HFFc6 (cell line): ENCODE measurements around the gene MAGEA11. TPM values are rescaled to one million over a fixed set of nuclear protein-coding genes. Genes with fewer than 3 reads are reported as not detected.
"Not testable (repeated sequence)": the region's sequence is repeated elsewhere in the genome, so short reads cannot be mapped to it uniquely, and the experiment has no call there.

ENCODE experiments used
- DNase-seq: peaks from one replicate; pipeline ENCODE4 v3.0.0-alpha.2; 2018
- H3K27ac Mint-ChIP-seq: 2 replicates; pipeline ENCODE4 v1.8.0; 2020; ENCODE audit warnings: mild to moderate bottlenecking, mixed read lengths
- H3K27me3 Mint-ChIP-seq: 2 replicates; pipeline ENCODE4 v1.8.0; 2021; ENCODE audit warnings: mild to moderate bottlenecking, moderate library complexity, mixed read lengths; ENCODE audit not compliant: insufficient read depth
- H3K36me3 Mint-ChIP-seq: 2 replicates; pipeline ENCODE4 v1.8.0; 2021; ENCODE audit warnings: low read depth, mixed read lengths
- H3K4me1 Mint-ChIP-seq: 2 replicates; pipeline ENCODE4 v1.8.0; 2020; ENCODE audit warnings: low read depth, mixed read lengths
- H3K4me3 Mint-ChIP-seq: 2 replicates; pipeline ENCODE4 v1.8.0; 2020; ENCODE audit warnings: mild to moderate bottlenecking, moderate library complexity, mixed read lengths
- H3K9me3 Mint-ChIP-seq: 2 replicates; pipeline ENCODE4 v1.8.0; 2020; ENCODE audit warnings: mild to moderate bottlenecking, mixed read lengths
- CTCF ChIP-seq: fragments of 200-600 bp; sonication (generic); IDR thresholded peaks from 2 replicates; pipeline ENCODE4 v1.5.0; 2021; ENCODE audit warnings: antibody characterized with exemption, mild to moderate bottlenecking
- total RNA-seq, 6 experiments: library from RNA; stranded (reverse); fragmentation: NEBNext Ultra II Directional; extraction: Animal tissue kit (Norgen Biotek cat#: 25700); gene quantifications; 2 replicates in 1 of 6; 3 replicates in 5 of 6; pipeline ENCODE4 v1.2.3, GENCODE V29; 2021

MAGEA11 gene
- total RNA-seq, 6 experiments from 2014 or later = 0.16 to 0.23 (median 0.20) TPM; not detected in 2

DNA sequence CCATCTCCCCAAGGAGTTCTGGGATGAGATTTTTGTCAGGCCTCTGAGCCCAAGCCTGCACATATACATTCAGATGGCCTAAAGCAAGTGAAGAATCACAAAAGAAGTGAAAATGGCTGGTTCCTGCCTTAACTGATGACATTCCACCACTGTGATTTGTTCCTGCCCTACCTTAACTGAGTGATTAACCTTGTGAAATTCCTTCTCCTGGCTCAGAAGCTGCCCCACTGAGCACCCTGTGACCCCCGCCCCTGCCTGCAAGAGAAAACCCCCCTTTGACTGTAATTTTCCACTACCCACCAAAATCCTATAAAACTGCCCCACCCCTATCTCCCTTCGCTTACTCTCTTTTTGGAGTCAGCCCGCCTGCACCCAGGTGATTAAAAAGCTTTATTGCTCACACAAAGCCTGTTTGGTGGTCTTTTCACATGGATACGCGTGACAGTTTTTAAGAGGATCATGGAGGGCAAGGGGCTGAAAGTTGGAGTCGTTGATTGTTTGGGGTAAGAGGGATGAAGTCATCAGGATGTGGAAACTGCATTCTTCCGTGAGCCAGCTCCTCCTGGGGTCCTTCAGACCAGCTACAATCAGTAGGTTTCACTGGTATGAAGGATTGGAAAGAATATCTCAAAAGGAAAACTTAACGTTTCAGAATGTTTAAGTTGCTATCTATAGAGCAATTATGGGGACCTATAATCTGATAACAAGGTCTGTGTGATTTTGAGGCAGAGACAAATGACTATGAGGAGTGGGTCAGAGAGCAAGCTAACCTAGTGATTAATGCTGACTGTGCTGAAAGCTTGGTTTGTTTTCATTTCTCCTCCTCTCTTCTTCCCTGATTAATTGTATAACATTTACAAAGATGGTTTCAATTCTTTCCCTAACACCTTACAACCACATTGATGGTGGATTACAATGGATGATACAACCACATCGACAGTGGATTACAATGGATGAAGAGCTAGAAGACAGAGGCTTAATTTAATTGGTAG, 28.6 kb upstream of the MAGEA11 start:
- no peak for TF ChIP-seq CTCF
- no peaks in the 10 kb centered on the region for H3K4me1 Mint-ChIP-seq
- H3K27me3 Mint-ChIP-seq = no peaks in the 10 kb centered on the region; the same call in 1 of the 2 replicates
- no peaks in the 10 kb centered on the region for H3K36me3 Mint-ChIP-seq
- no peak overlapping the region for H3K4me3 Mint-ChIP-seq
- H3K27ac Mint-ChIP-seq = no peak overlapping the region
- no peaks in the 10 kb centered on the region for H3K9me3 Mint-ChIP-seq
- no peak for DNase-seq

DNA sequence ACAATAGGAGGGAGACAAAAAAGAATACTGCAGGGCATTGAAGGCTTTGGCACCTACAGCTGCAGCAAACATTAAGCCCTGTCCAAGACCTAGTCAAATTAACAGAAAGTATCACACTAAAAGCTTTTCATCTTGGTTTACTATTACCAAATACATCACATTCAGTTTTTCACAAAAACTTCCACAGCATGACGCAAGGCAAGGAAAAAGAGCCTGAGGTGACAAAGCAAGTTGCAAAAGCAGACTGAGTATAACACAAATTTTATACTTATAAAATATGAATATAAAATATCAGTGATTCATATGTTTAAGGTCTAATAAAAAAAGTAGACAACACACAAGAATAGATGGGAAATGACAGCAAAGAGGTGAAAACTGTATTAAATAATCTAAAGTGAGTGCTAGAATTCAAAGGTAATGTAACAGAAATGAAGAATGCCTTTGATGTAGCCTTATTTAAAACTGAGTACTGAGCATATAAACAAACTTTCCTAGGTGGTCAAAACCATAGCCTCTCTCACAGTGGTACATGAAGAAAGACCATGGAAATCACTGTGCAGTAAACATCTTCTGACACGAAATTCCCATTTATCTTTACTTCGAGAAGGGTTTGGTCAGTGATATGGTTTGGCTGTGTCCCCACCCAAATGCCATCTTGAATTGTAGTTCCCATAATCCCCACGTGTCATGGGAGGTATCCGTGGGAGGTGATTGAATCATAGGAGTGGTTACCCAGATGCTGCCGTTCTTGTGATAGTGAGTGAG, 27.7 kb upstream of the MAGEA11 start:
- Mint-ChIP-seq H3K9me3 (no peaks in the 10 kb centered on the region), H3K27ac (no peak overlapping the region), H3K27me3 (no peaks in the 10 kb centered on the region; the same call in 1 of the 2 replicates), H3K4me1 (no peaks in the 10 kb centered on the region), H3K4me3 (no peak overlapping the region), H3K36me3 (no peaks in the 10 kb centered on the region)
- TF ChIP-seq CTCF = no peak
- DNase-seq = no peak

- H3K27me3 Mint-ChIP-seq = peaks cover 1% of the 10 kb centered on the region; the same call in 1 of the 2 replicates
- no peak overlapping the region for H3K27ac Mint-ChIP-seq
- no peaks in the 10 kb centered on the region for H3K4me1 Mint-ChIP-seq
- no peak for TF ChIP-seq CTCF
- no peaks in the 10 kb centered on the region for H3K9me3 Mint-ChIP-seq
- H3K4me3 Mint-ChIP-seq = no peak overlapping the region
- DNase-seq = no peak
- no peaks in the 10 kb centered on the region for H3K36me3 Mint-ChIP-seq
These were observed 23.9 kb upstream of the MAGEA11 start for GRCh38 chrX:149687991-149688390.

GRCh38 chrX:149688552-149688951, 23.3 kb upstream of the MAGEA11 start:
- no peak for TF ChIP-seq CTCF
- peaks cover 1% of the 10 kb centered on the region; the same call in 1 of the 2 replicates for H3K27me3 Mint-ChIP-seq
- H3K27ac Mint-ChIP-seq = no peak overlapping the region
- H3K9me3 Mint-ChIP-seq = no peaks in the 10 kb centered on the region
- no peak overlapping the region for H3K4me3 Mint-ChIP-seq
- H3K36me3 Mint-ChIP-seq = no peaks in the 10 kb centered on the region
- DNase-seq = no peak
- H3K4me1 Mint-ChIP-seq = no peaks in the 10 kb centered on the region

- Mint-ChIP-seq H3K4me3 (no peak overlapping the region), H3K27ac (no peak overlapping the region), H3K9me3 (no peaks in the 10 kb centered on the region), H3K27me3 (peaks cover 5% of the 10 kb centered on the region), H3K4me1 (no peaks in the 10 kb centered on the region), H3K36me3 (no peaks in the 10 kb centered on the region)
- DNase-seq = no peak
- TF ChIP-seq CTCF = no peak
These were observed 20.1 kb upstream of the MAGEA11 start for GRCh38 chrX:149691794-149692193.

- H3K36me3 Mint-ChIP-seq, H3K4me3 Mint-ChIP-seq, H3K4me1 Mint-ChIP-seq, H3K27ac Mint-ChIP-seq, H3K9me3 Mint-ChIP-seq, H3K27me3 Mint-ChIP-seq, DNase-seq: not testable (repeated sequence)
These were observed 19.1 kb upstream of the MAGEA11 start for GRCh38 chrX:149692686-149693272.
